NCI-H1930 (cell line): ENCODE data around the gene ANKRD17.
A peak's percentile ranks its signal among the peaks of the same experiment; 100 is the strongest.
"Not testable (repeated sequence)": the region's sequence is repeated elsewhere in the genome, so short reads cannot be mapped to it uniquely, and the experiment has no call there.

Source experiments
- DNase-seq, 2 experiments: peaks; one replicate each; lab custom pipeline; 2025; lab: John Stamatoyannopoulos, UW

Gene ANKRD17, protein sequence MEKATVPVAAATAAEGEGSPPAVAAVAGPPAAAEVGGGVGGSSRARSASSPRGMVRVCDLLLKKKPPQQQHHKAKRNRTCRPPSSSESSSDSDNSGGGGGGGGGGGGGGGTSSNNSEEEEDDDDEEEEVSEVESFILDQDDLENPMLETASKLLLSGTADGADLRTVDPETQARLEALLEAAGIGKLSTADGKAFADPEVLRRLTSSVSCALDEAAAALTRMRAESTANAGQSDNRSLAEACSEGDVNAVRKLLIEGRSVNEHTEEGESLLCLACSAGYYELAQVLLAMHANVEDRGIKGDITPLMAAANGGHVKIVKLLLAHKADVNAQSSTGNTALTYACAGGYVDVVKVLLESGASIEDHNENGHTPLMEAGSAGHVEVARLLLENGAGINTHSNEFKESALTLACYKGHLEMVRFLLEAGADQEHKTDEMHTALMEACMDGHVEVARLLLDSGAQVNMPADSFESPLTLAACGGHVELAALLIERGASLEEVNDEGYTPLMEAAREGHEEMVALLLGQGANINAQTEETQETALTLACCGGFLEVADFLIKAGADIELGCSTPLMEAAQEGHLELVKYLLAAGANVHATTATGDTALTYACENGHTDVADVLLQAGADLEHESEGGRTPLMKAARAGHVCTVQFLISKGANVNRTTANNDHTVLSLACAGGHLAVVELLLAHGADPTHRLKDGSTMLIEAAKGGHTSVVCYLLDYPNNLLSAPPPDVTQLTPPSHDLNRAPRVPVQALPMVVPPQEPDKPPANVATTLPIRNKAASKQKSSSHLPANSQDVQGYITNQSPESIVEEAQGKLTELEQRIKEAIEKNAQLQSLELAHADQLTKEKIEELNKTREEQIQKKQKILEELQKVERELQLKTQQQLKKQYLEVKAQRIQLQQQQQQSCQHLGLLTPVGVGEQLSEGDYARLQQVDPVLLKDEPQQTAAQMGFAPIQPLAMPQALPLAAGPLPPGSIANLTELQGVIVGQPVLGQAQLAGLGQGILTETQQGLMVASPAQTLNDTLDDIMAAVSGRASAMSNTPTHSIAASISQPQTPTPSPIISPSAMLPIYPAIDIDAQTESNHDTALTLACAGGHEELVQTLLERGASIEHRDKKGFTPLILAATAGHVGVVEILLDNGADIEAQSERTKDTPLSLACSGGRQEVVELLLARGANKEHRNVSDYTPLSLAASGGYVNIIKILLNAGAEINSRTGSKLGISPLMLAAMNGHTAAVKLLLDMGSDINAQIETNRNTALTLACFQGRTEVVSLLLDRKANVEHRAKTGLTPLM (N-terminal part only)

GRCh38 chr4:73258686-73259570, at the start of gene ANKRD17:
TSS of gene ANKRD17 (minus strand) at chr4:73258798. CDS start at chr4:73258668, 130 bp downstream.
- peak; percentile 73 to 86 for DNase-seq

GRCh38 chr4:73308286-73308685, 49.7 kb upstream of the ANKRD17 start:
- no peak for DNase-seq

GRCh38 chr4:73303711-73304110, 45.1 kb upstream of the ANKRD17 start:
- DNase-seq = no peak

DNA sequence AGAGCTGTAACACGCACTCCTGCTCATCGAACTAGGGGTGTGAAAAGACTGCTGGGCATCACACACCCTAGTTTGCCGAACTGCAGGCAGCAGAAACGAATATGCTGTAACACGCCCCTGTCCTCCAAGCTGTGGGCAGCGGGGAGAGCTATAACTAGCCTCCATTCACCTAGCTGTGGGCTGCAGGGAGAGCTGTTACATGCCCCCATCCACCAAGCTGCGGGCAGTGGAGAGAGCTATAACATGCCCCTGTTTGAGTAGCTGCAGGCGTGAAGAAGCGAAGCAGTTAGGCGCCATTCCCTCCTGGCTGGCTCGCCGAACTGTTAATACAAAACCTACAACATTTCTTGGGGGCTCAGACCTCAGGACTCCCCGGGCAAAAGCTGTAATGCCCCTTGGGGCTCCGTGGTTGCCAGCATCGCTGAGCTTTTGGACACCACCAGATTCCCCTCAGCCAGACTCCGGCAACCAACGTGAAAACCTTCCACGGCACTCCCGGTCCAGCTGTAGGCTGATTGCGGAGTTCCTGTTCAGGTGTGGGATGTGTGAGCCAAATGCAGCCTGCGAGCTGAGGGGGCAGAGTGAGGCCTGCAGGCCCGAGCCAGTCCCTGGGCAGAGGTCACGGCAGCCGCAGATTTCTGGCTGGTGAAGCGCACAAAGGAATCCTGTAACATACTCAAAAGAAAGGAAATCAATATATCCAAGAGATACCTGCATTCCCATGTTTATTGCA, 41.1 kb upstream of the ANKRD17 start:
- DNase-seq = no peak

DNA sequence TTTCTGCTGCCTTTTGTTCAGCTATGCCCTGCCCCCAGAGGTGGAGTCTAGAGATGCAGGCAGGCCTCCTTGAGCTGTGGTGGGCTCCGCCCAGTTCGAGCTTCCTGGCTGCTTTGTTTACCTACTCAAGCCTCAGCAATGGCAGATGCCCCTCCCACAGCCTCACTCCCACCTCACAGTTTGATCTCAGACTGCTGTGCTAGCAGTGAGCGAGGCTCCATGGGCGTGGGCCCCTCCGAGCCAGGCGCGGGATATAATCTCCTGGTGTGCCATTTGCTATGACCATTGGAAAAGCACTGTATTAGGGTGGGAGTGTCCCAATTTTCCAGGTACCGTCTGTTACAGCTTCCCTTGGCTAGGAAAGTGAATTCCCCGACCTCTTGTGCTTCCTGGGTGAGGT, 34.1 kb upstream of the ANKRD17 start:
- DNase-seq = not testable (repeated sequence)

GRCh38 chr4:73281982-73282381, 23.4 kb upstream of the ANKRD17 start:
- no peak for DNase-seq

GRCh38 chr4:73281396-73281795, 22.8 kb upstream of the ANKRD17 start:
- DNase-seq = no peak

- no peak for DNase-seq
Measured at GRCh38 chr4:73277201-73277600, 18.6 kb upstream of the ANKRD17 start.

GRCh38 chr4:73275318-73275654, 16.7 kb upstream of the ANKRD17 start:
- DNase-seq = no peak

DNA sequence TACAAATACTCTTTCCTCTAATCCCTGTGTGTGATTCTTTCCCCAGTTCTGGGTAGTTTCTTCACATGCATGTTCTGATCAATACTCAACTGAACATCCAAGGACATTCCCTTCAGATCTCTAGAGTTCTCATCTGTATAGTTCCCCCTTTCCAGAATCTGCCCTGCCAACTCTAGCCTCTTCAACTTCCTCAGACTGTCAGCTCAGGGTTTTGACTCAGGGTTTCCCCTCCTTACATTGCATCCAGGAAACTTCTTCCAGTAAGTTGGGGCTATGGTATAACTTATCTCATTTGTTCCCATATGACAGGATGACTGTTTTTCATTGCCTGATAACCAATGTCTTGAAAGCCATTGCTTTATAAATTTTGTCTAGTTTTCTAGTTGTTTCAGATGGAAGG, 14.2 kb upstream of the ANKRD17 start:
- no peak for DNase-seq

DNA sequence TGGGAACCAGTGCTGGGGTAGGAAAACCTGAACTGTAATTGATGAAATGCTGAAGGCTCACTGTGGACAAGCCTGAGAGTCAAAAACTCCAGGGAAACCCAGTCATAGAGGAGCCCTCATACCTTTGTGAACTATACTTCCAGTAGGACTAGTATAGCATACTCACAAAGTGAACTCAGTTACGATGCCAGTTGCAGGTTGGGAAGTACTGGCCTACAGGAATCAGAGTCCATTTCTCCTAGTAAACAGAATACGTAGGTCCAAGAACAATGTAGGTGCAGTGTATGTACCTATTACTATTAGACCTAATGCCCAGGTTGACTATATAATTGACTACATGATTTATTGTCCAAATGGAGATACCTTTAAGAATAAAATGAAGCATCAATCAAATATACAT, 8.5 kb upstream of the ANKRD17 start:
- no peak for DNase-seq

DNA sequence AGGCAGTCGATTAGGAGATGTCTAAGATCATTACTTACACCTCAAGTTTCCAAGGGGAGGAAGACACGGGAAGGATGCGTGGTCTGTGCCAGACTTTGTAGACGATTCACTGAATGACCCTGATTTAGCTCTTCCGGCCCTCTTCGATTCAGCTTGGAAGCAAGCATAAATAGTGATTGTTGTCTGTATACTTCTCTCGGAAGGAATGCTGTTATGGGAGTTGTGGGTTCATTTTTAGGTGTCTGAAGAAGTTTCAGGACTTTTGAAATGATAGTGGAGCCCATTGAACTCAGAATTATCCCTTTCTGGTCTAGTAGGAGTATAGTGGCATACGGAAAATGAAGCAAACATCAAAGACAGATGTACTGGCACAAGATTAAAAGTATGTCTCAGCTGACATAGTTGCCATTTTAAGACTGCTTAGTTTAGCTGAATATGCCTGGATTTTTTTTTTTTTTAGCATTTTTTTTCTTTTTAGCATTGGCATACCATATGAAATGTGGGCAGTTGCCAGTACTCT, 1.0 kb upstream of the ANKRD17 start:
- no peak for DNase-seq

- DNase-seq = peak in 1 of 2 experiments; percentile 85
Measured at GRCh38 chr4:73258436-73258685, 237 bp downstream of the ANKRD17 start.

DNA sequence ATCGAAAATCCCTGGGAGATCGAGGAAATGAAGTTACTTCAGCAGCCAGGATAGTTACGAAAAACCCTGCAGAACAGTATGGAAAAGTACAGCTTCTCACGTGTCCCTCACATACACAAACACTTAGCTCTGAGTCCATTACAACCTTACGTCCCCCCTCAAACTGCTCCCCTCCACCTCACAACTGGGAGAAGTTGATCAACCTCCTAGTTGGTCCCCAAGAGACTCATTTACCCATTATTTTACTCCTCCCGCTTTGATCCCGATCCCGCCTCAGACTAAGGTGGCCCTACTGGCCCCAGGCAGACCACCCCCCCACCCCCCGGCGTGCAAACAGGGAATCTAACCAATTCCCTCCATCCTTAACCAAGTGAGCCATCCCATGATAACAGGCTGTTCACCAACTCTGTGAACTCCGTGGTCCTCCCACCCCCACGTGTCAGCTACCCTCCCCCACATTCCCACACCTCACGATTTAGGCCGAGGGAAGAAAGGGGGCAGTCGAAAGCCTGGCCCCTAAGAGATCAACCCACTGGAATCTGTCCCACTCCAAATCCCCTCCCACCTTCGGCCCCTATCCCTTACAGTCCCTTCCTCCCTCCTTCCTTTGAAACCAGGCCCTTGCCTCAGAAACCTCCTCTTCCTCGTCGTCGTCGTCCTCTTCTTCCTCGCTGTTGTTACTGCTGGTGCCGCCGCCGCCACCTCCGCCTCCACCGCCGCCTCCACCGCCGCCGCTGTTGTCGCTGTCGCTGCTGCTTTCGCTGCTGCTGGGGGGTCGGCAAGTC, 755 bp downstream of the ANKRD17 start:
- DNase-seq = no peak

DNA sequence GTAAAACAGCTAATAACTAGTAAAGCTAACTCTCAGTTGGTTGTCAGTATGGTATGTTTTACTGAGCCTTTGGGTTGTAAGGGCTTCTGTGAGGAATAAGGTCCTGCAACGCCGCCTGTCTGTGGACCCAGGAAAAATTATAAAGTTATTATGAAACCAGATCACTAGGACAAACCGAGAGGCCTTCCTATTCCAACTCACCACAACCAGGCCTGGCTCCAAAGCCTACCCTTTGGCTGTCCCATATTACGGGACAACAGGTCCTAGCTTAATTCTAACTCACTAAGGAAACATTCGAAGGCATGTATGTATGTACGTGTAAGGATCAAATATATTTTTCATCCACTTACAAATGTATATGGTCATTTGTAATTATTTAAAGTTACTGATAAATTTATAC, 1.4 kb downstream of the ANKRD17 start:
- peak; percentile 36 to 37 for DNase-seq

DNA sequence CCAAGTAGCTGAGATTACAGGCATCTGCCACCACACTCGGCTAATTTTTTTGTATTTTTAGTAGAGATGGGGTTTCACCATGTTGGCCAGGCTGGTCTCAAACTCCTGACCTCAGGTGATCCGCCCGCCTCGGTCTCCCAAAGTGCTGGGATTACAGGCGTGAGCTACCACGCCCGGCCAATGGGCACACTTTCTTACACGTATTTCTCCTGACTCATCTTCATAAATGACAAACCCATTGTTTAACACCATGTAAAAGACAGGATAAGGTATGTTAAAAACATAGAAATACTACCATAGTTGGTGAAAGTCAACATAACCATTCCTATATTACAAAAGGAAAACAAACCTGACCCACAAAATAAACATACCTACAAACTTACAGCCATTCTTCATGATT, 2.8 kb downstream of the ANKRD17 start:
- not testable (repeated sequence) for DNase-seq

DNA sequence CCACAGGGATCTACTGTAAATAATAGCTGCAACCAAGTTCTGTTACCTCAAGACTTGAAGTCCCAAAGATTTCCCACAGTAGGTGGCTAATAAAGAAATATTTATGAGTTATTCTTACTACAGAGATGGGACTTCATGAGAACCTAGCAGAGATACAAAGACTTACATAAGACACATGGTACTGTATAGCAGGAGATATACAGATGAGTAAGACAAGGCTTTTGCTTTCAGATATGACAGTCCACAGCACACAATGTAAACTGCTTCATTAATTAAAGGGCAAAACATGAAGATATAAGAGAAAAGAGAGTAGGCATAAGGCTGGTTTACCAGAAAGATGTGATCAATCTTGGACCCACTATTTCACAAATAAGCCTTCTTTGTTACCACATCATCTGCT, 6.6 kb downstream of the ANKRD17 start:
- DNase-seq = no peak

DNA sequence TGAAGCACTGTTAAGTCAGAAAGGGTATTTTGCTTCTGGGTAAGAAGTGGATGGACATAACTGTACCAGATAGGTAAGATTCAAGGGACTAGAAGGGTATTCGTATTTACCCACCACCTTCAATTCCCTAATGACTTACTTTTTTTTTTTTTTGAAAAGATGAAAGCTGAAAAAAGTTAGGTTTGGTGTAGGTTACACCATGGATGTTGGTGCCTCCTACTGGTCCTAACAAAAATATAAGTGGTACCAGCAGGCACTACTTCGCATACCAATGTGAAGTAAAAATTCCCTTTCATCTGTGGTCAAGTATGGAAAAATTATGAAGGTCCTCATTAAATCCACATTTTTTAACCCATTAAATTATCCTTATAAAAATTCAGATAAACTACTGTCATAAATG, 7.2 kb downstream of the ANKRD17 start:
- DNase-seq = no peak

- no peak for DNase-seq
Measured at GRCh38 chr4:73250642-73251041, 8.0 kb downstream of the ANKRD17 start.

DNA sequence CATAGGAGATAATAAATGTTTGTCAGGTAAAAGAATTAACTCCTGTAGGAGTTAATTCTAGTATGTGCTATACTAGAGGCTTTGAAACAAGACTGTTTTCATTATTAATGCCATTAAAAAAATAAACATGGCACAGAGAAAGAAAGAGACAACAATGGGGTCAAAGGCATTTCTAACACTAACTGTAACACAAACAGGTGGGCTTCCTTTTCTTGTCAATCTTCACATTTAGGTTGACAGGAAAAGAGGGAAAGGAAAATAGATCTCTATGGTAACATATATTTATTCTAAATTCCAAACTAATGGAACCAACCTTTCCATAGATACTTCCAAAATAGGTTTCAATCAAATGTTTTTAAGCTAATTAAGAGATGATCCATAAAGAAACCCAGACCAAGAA, 9.8 kb downstream of the ANKRD17 start:
- DNase-seq = no peak
